IMR-90 (cell line): ENCODE results near the gene DHH. TPM values are rescaled to one million over a fixed set of nuclear protein-coding genes. Genes with fewer than 3 reads are reported as not detected.

Experiments
- ATAC-seq: fragments of 200-7000 bp; cut with Tn5 transposase; 2 replicates; pipeline ENCODE4 v1.9.1; 2020; ENCODE audit warnings: low read depth, mild to moderate bottlenecking, moderate library complexity
- BruUV-seq: library from RNA; stranded (reverse); fragments of 400-500 nt; replicated peaks from 2 replicates; lab custom pipeline; 2021; lab: Mats Ljungman, UMichigan
- CTCF ChIA-PET: fragments of 300-600 bp; formaldehyde crosslinking; extraction: SDS; loops from one replicate; lab custom pipeline; 2021; ENCODE audit warnings: antibody characterized with exemption; lab: Yijun Ruan, JAX
- POLR2A ChIA-PET: fragments of 300-600 bp; sonication (Branson Sonifier 250); formaldehyde crosslinking; loops from one replicate; lab custom pipeline; 2022; ENCODE audit warnings: antibody characterized with exemption; ENCODE audit not compliant: unreplicated experiment; lab: Charles Lee
- DNase-seq: peaks from one replicate; pipeline ENCODE4 v3.0.0; 2013
- H2AFZ ChIP-seq: replicated peaks from 2 replicates; pipeline ENCODE3; 2013; ENCODE audit warnings: low read length, mild to moderate bottlenecking; ENCODE audit not compliant: poor library complexity
- H2AK5ac ChIP-seq: 2 replicates; pipeline ENCODE4 v1.6.1; 2013; ENCODE audit warnings: low read depth, low read length, inconsistent platforms
- H2AK9ac ChIP-seq: replicated peaks from 2 replicates; pipeline ENCODE3; 2013; ENCODE audit warnings: mild to moderate bottlenecking, low read depth, low read length, moderate library complexity; ENCODE audit not compliant: poor library complexity
- H2BK120ac ChIP-seq: 2 replicates; pipeline ENCODE4 v1.6.1; 2013; ENCODE audit warnings: low read depth, low read length, inconsistent platforms
- H2BK15ac ChIP-seq: 3 replicates; pipeline ENCODE4 v1.6.1; 2013; ENCODE audit warnings: low read depth, low read length, inconsistent platforms
- H2BK20ac ChIP-seq: 2 replicates; pipeline ENCODE4 v1.6.1; 2013; ENCODE audit warnings: low read depth, mild to moderate bottlenecking, inconsistent platforms, low read length, moderate library complexity
- H2BK5ac ChIP-seq: 2 replicates; pipeline ENCODE4 v1.6.1; 2013; ENCODE audit warnings: mild to moderate bottlenecking, low read depth, low read length, inconsistent platforms; ENCODE audit not compliant: poor library complexity, severe bottlenecking
- H3K14ac ChIP-seq: replicated peaks from 2 replicates; pipeline ENCODE4 v1.6.1; 2013; ENCODE audit warnings: low read depth, low read length, inconsistent platforms
- H3K18ac ChIP-seq: 2 replicates; pipeline ENCODE4 v1.6.1; 2013; ENCODE audit warnings: low read depth, low read length, control low read depth
- H3K23ac ChIP-seq: 2 replicates; pipeline ENCODE4 v1.6.1; 2013; ENCODE audit warnings: low read depth, low read length, inconsistent platforms
- H3K27ac ChIP-seq: 2 replicates; pipeline ENCODE4 v1.5.1; 2013; ENCODE audit warnings: mild to moderate bottlenecking, control low read depth, low read length; ENCODE audit not compliant: insufficient read depth
- H3K27me3 ChIP-seq: 2 replicates; pipeline ENCODE4 v1.6.1; 2013; ENCODE audit warnings: low read length; ENCODE audit not compliant: control insufficient read depth, insufficient read depth
- H3K36me3 ChIP-seq: 2 replicates; pipeline ENCODE4 v1.6.1; 2013; ENCODE audit warnings: low read length, mixed read lengths; ENCODE audit not compliant: control insufficient read depth, insufficient read depth
- H3K4ac ChIP-seq: 2 replicates; pipeline ENCODE4 v1.6.1; 2013; ENCODE audit warnings: low read depth, low read length, inconsistent platforms
- H3K4me1 ChIP-seq: 2 replicates; pipeline ENCODE4 v1.6.1; 2013; ENCODE audit warnings: low read length, mixed read lengths; ENCODE audit not compliant: control insufficient read depth, insufficient read depth
- H3K4me2 ChIP-seq: 2 replicates; pipeline ENCODE4 v1.6.1; 2013; ENCODE audit warnings: low read depth, mild to moderate bottlenecking, control low read depth, low read length, moderate library complexity
- H3K4me3 ChIP-seq: 2 replicates; pipeline ENCODE4 v1.5.1; 2013; ENCODE audit warnings: low read depth, mild to moderate bottlenecking, control low read depth, low read length, moderate library complexity; ENCODE audit not compliant: insufficient read depth
- H3K56ac ChIP-seq: 2 replicates; pipeline ENCODE4 v1.6.1; 2013; ENCODE audit warnings: low read length, inconsistent platforms; ENCODE audit not compliant: insufficient read depth; ENCODE audit errors: extremely low read depth
- H3K79me1 ChIP-seq, 2 experiments: 2 replicates each; pipeline ENCODE4 v1.6.1; 2013; ENCODE audit warnings: low read length in 2 of 2, inconsistent platforms in 1 of 2, low read depth in 1 of 2
- H3K9ac ChIP-seq: 2 replicates; pipeline ENCODE4 v1.6.1; 2013; ENCODE audit warnings: low read depth, low read length, control low read depth
- H3K9me1 ChIP-seq: 2 replicates; pipeline ENCODE4 v1.6.1; 2013; ENCODE audit warnings: low read length, inconsistent platforms; ENCODE audit not compliant: insufficient read depth
- H3K9me3 ChIP-seq: 2 replicates; pipeline ENCODE4 v1.6.1; 2013; ENCODE audit warnings: low read length; ENCODE audit not compliant: control insufficient read depth, insufficient read depth
- H4K20me1 ChIP-seq: 2 replicates; pipeline ENCODE4 v1.6.1; 2013; ENCODE audit warnings: low read length, inconsistent platforms; ENCODE audit not compliant: insufficient read depth
- H4K5ac ChIP-seq: 2 replicates; pipeline ENCODE4 v1.6.1; 2013; ENCODE audit warnings: mild to moderate bottlenecking, low read depth, low read length, control low read depth
- H4K8ac ChIP-seq, 2 experiments: 2 replicates each; pipeline ENCODE4 v1.6.1; 2013; ENCODE audit warnings: low read depth in 2 of 2, low read length in 2 of 2, control low read depth in 1 of 2, inconsistent platforms in 1 of 2
- H4K91ac ChIP-seq: 2 replicates; pipeline ENCODE4 v1.6.1; 2013; ENCODE audit warnings: low read depth, low read length, inconsistent platforms; ENCODE audit not compliant: insufficient read depth
- BHLHE40 ChIP-seq: fragments of 150-350 bp; IDR thresholded peaks from 2 replicates; pipeline ENCODE4 v1.6.1; 2016; ENCODE audit warnings: mild to moderate bottlenecking, low read depth, low read length
- CHD1 ChIP-seq: IDR thresholded peaks from 2 replicates; pipeline ENCODE4 v1.6.1; 2012; ENCODE audit warnings: low read depth, low read length, improper control_type of control experiment
- MAFK ChIP-seq: IDR thresholded peaks from 2 replicates; pipeline ENCODE4 v1.6.1; 2012; ENCODE audit warnings: low read depth, low read length, improper control_type of control experiment
- MAZ ChIP-seq: IDR thresholded peaks from 2 replicates; pipeline ENCODE4 v1.6.1; 2012; ENCODE audit warnings: low read depth, mild to moderate bottlenecking, low read length, improper control_type of control experiment, moderate library complexity, borderline replicate concordance
- MXI1 ChIP-seq: IDR thresholded peaks from 2 replicates; pipeline ENCODE4 v1.6.1; 2012; ENCODE audit warnings: low read depth, mild to moderate bottlenecking, low read length, moderate library complexity, borderline replicate concordance
- NFE2L2 ChIP-seq: fragments of 150-350 bp; IDR thresholded peaks from 2 replicates; pipeline ENCODE4 v1.6.1; 2016; ENCODE audit warnings: low read depth, mild to moderate bottlenecking, low read length
- RAD21 ChIP-seq: IDR thresholded peaks from 2 replicates; pipeline ENCODE4 v1.6.1; 2012; ENCODE audit warnings: low read length, improper control_type of control experiment
- RFX5 ChIP-seq: IDR thresholded peaks from 2 replicates; pipeline ENCODE4 v1.8.0; 2012; ENCODE audit warnings: low read depth, mild to moderate bottlenecking, low read length, moderate library complexity
- SMC3 ChIP-seq: fragments of 150-350 bp; IDR thresholded peaks from 2 replicates; pipeline ENCODE4 v1.6.1; 2016; ENCODE audit warnings: low read depth, mild to moderate bottlenecking, antibody characterized with exemption, low read length, moderate library complexity
- WGBS, 2 experiments: methylation state at CpG; one replicate each; pipeline versions ENCODE4 v1.1.5 to v1.1.7; 2013; ENCODE audit warnings: missing lambda C conversion rate in 2 of 2; ENCODE audit not compliant: insufficient read length in 1 of 2; ENCODE audit errors: extremely low coverage in 2 of 2; 5-methylcytosine and 5-hydroxymethylcytosine counted together
- dilution Hi-C: fragments of 300-500 bp; cut with HindIII; formaldehyde crosslinking; loops from one replicate; pipeline ENCODE4 v1.14.3; 2018; ENCODE audit warnings: low sequenced_read_pairs; ENCODE audit not compliant: unreplicated experiment
- in situ Hi-C: fragments of 300-500 bp; cut with MboI; formaldehyde crosslinking; loops from 3 replicates; pipeline ENCODE4 v1.14.3; 2019; ENCODE audit warnings: low sequenced_read_pairs, inconsistent platforms, mixed read lengths
- intact Hi-C: fragments of 100-400 bp; cut with micrococcal nuclease; formaldehyde crosslinking; loops from 2 replicates; pipeline ENCODE4 v1.10.0; 2022
- polyA plus RNA-seq, 3 experiments: library from polyadenylated mRNA; depleted of rRNA; stranded (reverse); fragments of >200 nt; gene quantifications; 2 replicates each; pipeline ENCODE4 v1.2.3, GENCODE V29; 2012; ENCODE audit warnings: low replicate concordance in 1 of 3
- total RNA-seq: library from RNA; depleted of rRNA; stranded (reverse); fragments of >200 nt; gene quantifications from 2 replicates; pipeline ENCODE4 v1.2.3, GENCODE V29; 2012
- TF ChIP-seq, protein P1 (sequence below): fragments of 150-350 bp; IDR thresholded peaks from 2 replicates; pipeline ENCODE4 v1.6.1; 2016; ENCODE audit warnings: low read depth, mild to moderate bottlenecking, low read length, moderate library complexity, borderline replicate concordance
- TF ChIP-seq, protein P2 (sequence below): fragments of 150-350 bp; IDR thresholded peaks from 2 replicates; pipeline ENCODE4 v1.6.1; 2017; ENCODE audit warnings: mild to moderate bottlenecking, antibody characterized with exemption, low read length, low read depth
- TF ChIP-seq, protein P3 (sequence below): conservative IDR thresholded peaks from 2 replicates; pipeline ENCODE4 v1.5.1; 2012; ENCODE audit warnings: mild to moderate bottlenecking, low read depth, low read length, improper control_type of control experiment

Gene DHH
- total and polyA plus RNA-seq, 2 of the 4 experiments (the other 2 are of a cell fraction): under 0.01 to 0.07 TPM

DNA sequence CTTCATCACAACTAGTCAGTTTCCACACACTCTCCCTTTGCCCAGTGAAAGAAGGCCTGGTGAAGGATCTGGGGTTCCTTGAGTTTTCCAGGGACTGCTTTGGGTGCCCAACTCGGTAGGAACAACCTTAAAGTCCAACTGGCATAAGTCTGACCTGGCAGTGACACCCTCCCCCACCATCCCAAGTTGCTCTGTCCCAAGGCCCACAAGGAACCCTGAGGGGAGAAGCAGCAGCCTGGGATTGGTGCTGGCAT lies 35.6 kb downstream of the DHH start:
- Histone ChIP-seq H3K4me3 (peak overlapping the region; percentile 81), H2BK20ac (no peak overlapping the region), H2AK5ac (peak overlapping the region; percentile 70), H3K56ac (peak overlapping the region; percentile 81; the same call in 1 of the 2 replicates), H3K18ac (no peak overlapping the region; the same call in 1 of the 2 replicates), H3K4me1 (peaks cover 7% of the 10 kb centered on the region), H3K23ac (peak overlapping the region; percentile 81), H3K4me2 (peak overlapping the region; percentile 97), H4K91ac (peak overlapping the region; percentile 77; the same call in 1 of the 2 replicates), H3K79me1 (peaks cover 15 to 65% of the 10 kb centered on the region in 2 experiments; a peak in 3 of 4 replicates), H4K8ac (no peak overlapping the region; a peak in 1 of 4 replicates), H3K4ac (peak overlapping the region; percentile 94), H3K27ac (peak overlapping the region; percentile 98), H2AK9ac (peak overlapping the region; percentile 98), H3K27me3 (no peaks in the 10 kb centered on the region), H2AFZ (peak overlapping the region; percentile 100), H4K5ac (0 out of 2 replicates have a peak overlapping the region, but pooled peaks have one; percentile 3), H2BK120ac (no peak overlapping the region), H2BK5ac (peak overlapping the region; percentile 98), H4K20me1 (peaks cover 55% of the 10 kb centered on the region), H3K9me3 (no peaks in the 10 kb centered on the region), H3K9ac (peak overlapping the region; percentile 94), H3K14ac (peak overlapping the region; percentile 95), H3K36me3 (peaks cover 12% of the 10 kb centered on the region), H3K9me1 (peaks cover 24% of the 10 kb centered on the region), H2BK15ac (no peak overlapping the region)
- TF ChIP-seq, protein P1, sequence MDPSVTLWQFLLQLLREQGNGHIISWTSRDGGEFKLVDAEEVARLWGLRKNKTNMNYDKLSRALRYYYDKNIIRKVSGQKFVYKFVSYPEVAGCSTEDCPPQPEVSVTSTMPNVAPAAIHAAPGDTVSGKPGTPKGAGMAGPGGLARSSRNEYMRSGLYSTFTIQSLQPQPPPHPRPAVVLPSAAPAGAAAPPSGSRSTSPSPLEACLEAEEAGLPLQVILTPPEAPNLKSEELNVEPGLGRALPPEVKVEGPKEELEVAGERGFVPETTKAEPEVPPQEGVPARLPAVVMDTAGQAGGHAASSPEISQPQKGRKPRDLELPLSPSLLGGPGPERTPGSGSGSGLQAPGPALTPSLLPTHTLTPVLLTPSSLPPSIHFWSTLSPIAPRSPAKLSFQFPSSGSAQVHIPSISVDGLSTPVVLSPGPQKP: no peak
- no peak for TF ChIP-seq CHD1
- TF ChIP-seq RFX5: no peak
- TF ChIP-seq SMC3: no peak
- TF ChIP-seq RAD21: no peak
- TF ChIP-seq, protein P2, sequence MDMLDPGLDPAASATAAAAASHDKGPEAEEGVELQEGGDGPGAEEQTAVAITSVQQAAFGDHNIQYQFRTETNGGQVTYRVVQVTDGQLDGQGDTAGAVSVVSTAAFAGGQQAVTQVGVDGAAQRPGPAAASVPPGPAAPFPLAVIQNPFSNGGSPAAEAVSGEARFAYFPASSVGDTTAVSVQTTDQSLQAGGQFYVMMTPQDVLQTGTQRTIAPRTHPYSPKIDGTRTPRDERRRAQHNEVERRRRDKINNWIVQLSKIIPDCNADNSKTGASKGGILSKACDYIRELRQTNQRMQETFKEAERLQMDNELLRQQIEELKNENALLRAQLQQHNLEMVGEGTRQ: no peak
- no peak for TF ChIP-seq NFE2L2
- TF ChIP-seq MXI1: no peak
- TF ChIP-seq, protein P3, sequence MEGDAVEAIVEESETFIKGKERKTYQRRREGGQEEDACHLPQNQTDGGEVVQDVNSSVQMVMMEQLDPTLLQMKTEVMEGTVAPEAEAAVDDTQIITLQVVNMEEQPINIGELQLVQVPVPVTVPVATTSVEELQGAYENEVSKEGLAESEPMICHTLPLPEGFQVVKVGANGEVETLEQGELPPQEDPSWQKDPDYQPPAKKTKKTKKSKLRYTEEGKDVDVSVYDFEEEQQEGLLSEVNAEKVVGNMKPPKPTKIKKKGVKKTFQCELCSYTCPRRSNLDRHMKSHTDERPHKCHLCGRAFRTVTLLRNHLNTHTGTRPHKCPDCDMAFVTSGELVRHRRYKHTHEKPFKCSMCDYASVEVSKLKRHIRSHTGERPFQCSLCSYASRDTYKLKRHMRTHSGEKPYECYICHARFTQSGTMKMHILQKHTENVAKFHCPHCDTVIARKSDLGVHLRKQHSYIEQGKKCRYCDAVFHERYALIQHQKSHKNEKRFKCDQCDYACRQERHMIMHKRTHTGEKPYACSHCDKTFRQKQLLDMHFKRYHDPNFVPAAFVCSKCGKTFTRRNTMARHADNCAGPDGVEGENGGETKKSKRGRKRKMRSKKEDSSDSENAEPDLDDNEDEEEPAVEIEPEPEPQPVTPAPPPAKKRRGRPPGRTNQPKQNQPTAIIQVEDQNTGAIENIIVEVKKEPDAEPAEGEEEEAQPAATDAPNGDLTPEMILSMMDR: no peak
- TF ChIP-seq BHLHE40: no peak
- no peak for TF ChIP-seq MAZ
- TF ChIP-seq MAFK: no peak
- dilution Hi-C loops (no loop called here), intact Hi-C loops (no loop called here), in situ Hi-C loops (no loop called here)
- ATAC-seq (no peak), DNase-seq (no peak)
- 0% methylated on average over 1 of the region's 1 CpG; no CpG with 5 or more reads in 1 of the 2 experiments for WGBS, 2 experiments
- POLR2A ChIA-PET: interaction anchor here (1.1 kb wide), 1 partner anchor 72 kb away, joined by 4 read pairs; the partner anchor contains the start of gene TUBA1B
- CTCF ChIA-PET: no interaction called here
- BruUV-seq: no TSS peak
